ENCODE data around the gene ARL1.
"Not testable (repeated sequence)": the region's sequence is repeated elsewhere in the genome, so short reads cannot be mapped to it uniquely, and the experiment has no call there.

The ARL1 gene

GRCh38 chr12:101407436-101408345 is at the start of gene ARL1:
Gene ARL1, minus strand, starts transcription at chr12:101407772. Its CDS starts 127 bp downstream, at chr12:101407645.
- DNase-seq, result peak; percentile 92

- DNase-seq, result no peak
These were observed 48.1 kb upstream of the ARL1 start for GRCh38 chr12:101455685-101456084.

GRCh38 chr12:101441461-101442224 is 34.1 kb upstream of the ARL1 start:
- DNase-seq, result no peak

DNA sequence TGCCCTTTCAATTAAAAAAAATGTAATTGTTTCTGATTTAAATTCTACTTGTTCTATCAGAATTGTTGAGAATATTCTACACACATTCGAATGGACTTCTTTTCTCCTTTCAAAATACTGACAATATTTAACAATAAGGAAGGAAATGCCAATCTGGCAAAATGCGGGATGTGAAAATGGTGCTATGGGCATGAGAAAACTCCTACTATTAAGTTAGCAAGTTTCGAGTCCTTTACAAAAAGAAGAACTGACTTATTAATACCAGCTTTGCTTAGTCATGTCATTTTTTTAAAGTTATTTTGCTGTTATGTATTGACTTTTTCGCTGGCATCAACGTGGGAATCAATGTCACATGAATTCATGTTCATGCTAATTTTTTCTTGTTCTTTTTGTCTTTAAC is 31.7 kb upstream of the ARL1 start:
- DNase-seq, result no peak

GRCh38 chr12:101436136-101436535 is 28.6 kb upstream of the ARL1 start:
- no peak for DNase-seq

- DNase-seq, result no peak
These were observed 22.9 kb upstream of the ARL1 start for GRCh38 chr12:101430456-101430855.

- no peak for DNase-seq
These were observed 17.0 kb upstream of the ARL1 start for GRCh38 chr12:101424620-101425019.

GRCh38 chr12:101422066-101422465 is 14.5 kb upstream of the ARL1 start:
- not testable (repeated sequence) for DNase-seq

DNA sequence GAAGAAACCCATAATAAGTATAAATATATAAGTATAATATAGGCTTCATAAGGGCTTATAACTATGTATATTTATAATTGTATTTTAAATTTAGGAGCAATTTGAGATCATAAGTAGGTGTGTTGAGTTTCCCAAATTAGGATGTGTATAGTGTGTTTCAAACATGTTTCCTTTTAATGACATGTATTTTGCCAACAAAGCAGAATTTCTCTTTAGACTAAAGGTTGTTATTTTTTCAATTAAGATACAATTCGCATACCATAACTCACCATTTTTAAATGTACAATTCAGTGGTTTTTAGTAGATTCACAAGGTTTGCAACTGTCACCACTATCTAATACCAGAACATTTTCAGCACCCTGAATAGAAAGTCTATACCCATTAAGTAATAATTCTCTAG is 7.7 kb upstream of the ARL1 start:
- no peak for DNase-seq

DNA sequence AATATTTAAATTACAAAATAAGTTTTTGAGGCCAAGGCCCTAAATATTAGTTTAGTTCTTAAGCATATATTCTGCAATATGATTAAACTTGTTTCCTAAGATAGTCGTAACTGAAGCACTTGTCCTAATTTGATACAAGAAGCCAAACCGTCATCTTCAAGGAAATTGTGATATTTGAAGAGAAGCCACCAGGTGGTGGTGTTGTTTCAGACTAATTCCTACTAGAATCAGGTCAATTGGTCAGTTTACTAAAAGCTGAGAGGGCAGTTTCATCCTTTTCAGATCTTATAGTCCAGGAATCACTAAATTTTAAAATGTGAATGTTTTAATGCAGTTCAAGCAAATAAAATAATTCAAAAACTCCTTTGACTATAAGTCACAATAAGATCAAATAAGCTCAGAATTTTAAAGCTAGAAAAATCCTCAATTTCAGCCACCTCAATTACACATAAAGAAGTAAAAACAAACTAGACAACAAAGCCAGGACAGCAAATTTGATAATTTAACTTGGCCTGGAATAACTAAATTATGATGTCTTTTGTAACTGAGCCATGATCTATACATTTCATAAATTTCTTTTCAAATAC is 7.1 kb upstream of the ARL1 start:
- DNase-seq, result peak; percentile 34

GRCh38 chr12:101410169-101410568 is 2.6 kb upstream of the ARL1 start:
- DNase-seq, result not testable (repeated sequence)

- DNase-seq, result no peak
These were observed 530 bp downstream of the ARL1 start for GRCh38 chr12:101407049-101407435.

DNA sequence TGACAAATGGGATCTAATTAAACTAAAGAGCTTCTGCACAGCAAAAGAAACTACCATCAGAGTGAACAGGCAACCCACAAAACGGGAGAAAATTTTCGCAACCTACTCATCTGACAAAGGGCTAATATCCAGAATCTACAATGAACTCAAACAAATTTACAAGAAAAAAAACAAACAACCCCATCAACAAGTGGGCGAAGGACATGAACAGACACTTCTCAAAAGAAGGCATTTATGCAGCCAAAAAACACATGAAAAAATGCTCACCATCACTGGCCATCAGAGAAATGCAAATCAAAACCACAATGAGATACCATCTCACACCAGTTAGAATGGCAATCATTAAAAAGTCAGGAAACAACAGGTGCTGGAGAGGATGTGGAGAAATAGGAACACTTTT is 16.4 kb downstream of the ARL1 start:
- DNase-seq, result not testable (repeated sequence)

DNA sequence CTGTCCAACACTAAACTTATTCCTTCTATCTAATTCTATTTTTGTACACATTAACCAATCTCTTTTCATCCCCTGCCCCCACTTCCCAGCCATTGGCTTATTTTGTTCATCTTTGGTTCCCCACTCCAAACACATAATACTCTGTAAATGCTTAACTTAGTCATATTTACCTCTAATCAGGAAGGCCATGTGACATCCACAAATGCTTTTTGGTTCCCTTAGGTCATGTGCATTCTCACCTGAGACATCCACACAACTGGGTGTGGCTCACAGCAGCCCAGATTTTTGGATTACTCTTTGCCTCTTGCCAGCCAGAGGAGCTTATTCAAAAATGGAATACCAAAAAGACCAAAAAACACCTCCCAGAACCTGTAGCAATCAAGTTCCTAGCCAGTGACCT is 28.4 kb downstream of the ARL1 start:
- no peak for DNase-seq

GRCh38 chr12:101375573-101375972 is 32.0 kb downstream of the ARL1 start:
- DNase-seq, result no peak

DNA sequence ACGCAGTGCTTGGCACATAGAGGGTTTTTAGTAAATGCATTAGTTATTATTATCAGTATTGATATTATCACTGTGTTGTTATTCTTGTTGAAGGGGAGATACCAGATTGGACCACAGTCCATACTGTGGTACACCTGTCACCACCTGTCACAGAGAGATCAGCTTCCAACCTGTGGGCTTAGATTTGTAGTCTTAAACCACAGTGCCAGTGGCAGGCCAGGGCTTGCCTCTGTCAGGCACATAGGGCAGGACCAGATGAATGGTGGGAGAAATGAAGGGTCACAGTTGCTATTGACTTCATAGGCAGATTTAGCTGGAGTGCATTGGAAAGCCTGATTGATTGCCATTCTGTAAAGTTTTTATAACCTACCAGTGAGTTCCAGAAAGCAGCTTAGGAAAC is 35.1 kb downstream of the ARL1 start:
- DNase-seq, result no peak

DNA sequence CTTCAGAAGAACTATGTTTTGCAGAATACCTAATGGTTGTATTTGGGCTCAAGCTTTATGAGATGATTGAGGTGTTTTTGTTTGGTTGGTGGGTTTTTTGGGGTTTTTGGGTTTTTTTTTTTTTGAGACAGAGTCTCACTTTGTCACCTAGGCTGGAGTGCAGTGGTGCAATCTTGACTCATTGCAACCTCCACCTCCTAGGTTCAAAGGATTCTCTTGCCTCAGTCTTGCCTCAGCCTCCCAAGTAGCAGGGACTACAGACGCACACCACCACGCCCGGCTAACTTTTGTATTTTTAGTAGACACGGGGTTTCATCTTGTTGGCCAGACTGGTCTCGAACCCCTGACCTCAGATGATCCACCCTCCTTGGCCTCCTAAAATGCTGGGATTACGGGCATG is 39.6 kb downstream of the ARL1 start:
- DNase-seq, result no peak

- DNase-seq, result no peak
These were observed 46.1 kb downstream of the ARL1 start for GRCh38 chr12:101361455-101361854.

- DNase-seq, result no peak
These were observed 50.8 kb downstream of the ARL1 start for GRCh38 chr12:101356794-101357193.

DNA sequence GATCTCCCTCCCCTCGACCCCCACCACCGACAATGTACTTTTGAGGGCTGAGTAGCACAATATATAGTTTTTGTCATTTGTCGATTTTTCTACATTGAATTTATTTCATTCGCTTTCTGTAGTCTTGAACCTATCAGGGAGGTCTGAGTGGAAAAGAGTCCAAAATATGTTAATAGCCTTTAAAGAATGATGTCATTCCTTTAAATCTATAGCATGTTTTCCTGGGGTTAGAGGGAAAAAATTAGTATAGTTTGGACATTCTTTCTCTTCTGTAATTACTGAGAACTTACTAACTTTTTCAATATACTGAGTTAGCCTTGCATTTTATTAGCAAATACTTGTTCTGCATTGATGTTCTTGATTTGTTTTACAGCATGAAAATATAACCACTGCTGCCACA is 55.9 kb downstream of the ARL1 start:
- DNase-seq, result no peak

- DNase-seq, result no peak
These were observed 63.7 kb downstream of the ARL1 start for GRCh38 chr12:101343893-101344292.
